GM12878 (cell line): Measurements from ENCODE around the gene TUBA3E. TPM values are rescaled to one million over a fixed set of nuclear protein-coding genes. Genes with fewer than 3 reads are reported as not detected.

Source experiments
- ATAC-seq: fragments of 200-7000 bp; cut with Tn5 transposase; 3 replicates; pipeline ENCODE4 v1.9.1; 2020; ENCODE audit warnings: mild to moderate bottlenecking, moderate library complexity
- BruUV-seq: library from RNA; stranded (reverse); fragments of 400-500 nt; replicated peaks from 2 replicates; lab custom pipeline; 2021; lab: Mats Ljungman, UMichigan
- CTCF ChIA-PET: fragments of 300-600 bp; sonication (Branson Sonifier 250); formaldehyde crosslinking; extraction: SDS; loops from one replicate; lab custom pipeline; 2021; ENCODE audit warnings: inconsistent platforms; lab: Yijun Ruan, JAX
- POLR2A ChIA-PET: fragments of 350-600 bp; formaldehyde crosslinking; extraction: SDS; loops from one replicate; lab custom pipeline; 2021; ENCODE audit warnings: inconsistent platforms; lab: Charles Lee
- RAD21 ChIA-PET: fragments of 300-600 bp; sonication (Branson Sonifier 250); formaldehyde crosslinking; loops from one replicate; lab custom pipeline; 2023; ENCODE audit warnings: antibody characterized with exemption; ENCODE audit not compliant: unreplicated experiment; lab: Charles Lee
- SMC1A ChIA-PET: fragments of 300-600 bp; sonication (Branson Sonifier 250); formaldehyde crosslinking; loops from one replicate; lab custom pipeline; 2023; ENCODE audit not compliant: unreplicated experiment, uncharacterized antibody; lab: Charles Lee
- DNase-seq: peaks from one replicate; pipeline ENCODE4 v3.0.0-alpha.2; 2011; ENCODE audit warnings: low read depth, low spot score
- FAIRE-seq: peaks from 3 replicates; lab custom pipeline; 2011; peaks lifted over from hg19 to GRCh38; lab: Jason Lieb, UNC
- H2AFZ ChIP-seq: 2 replicates; pipeline ENCODE4 v1.6.0; 2011; ENCODE audit warnings: low read depth, low read length, control low read depth; ENCODE audit not compliant: control insufficient read depth
- H3K27ac ChIP-seq: 2 replicates; pipeline ENCODE4 v1.5.1; 2011; ENCODE audit warnings: control low read depth; ENCODE audit not compliant: control insufficient read depth, insufficient read depth
- H3K27me3 ChIP-seq, 2 experiments: replicated peaks in 1 of 2; 2 replicates each; pipeline versions ENCODE4 v1.6.0 to v1.6.1; 2011; ENCODE audit warnings: low read length in 1 of 2; ENCODE audit not compliant: control insufficient read depth in 2 of 2, insufficient read depth in 2 of 2
- H3K36me3 ChIP-seq, 2 experiments: 2 replicates each; pipeline ENCODE4 v1.5.1; 2011; ENCODE audit warnings: low read length in 1 of 2; ENCODE audit not compliant: control insufficient read depth in 2 of 2, insufficient read depth in 2 of 2
- H3K4me1 ChIP-seq: 2 replicates; pipeline ENCODE4 v1.6.1; 2011; ENCODE audit warnings: mild to moderate bottlenecking, low read length, moderate library complexity, mixed read lengths; ENCODE audit not compliant: control insufficient read depth, insufficient read depth
- H3K4me2 ChIP-seq: 2 replicates; pipeline ENCODE4 v1.6.0; 2011; ENCODE audit warnings: control low read depth; ENCODE audit not compliant: control insufficient read depth, insufficient read depth
- H3K4me3 ChIP-seq: fragments of 200-600 bp; sonication (generic); 2 replicates; pipeline ENCODE4 v1.5.1; 2016
- H3K79me2 ChIP-seq: 2 replicates; pipeline ENCODE4 v1.6.0; 2011; ENCODE audit warnings: low read length; ENCODE audit not compliant: control insufficient read depth, insufficient read depth
- H3K9ac ChIP-seq: 2 replicates; pipeline ENCODE4 v1.8.0; 2011; ENCODE audit warnings: low read length, control low read depth, mixed read lengths; ENCODE audit not compliant: control insufficient read depth, insufficient read depth
- H3K9me3 ChIP-seq: replicated peaks from 3 replicates; pipeline ENCODE4 v1.5.1; 2011; ENCODE audit warnings: mild to moderate bottlenecking, low read length; ENCODE audit not compliant: control insufficient read depth, insufficient read depth
- H4K20me1 ChIP-seq: 2 replicates; pipeline ENCODE4 v1.6.0; 2011; ENCODE audit not compliant: control insufficient read depth, insufficient read depth
- CUX1 ChIP-seq: IDR thresholded peaks from 2 replicates; pipeline ENCODE4 v1.6.1; 2012; ENCODE audit warnings: improper control_type of control experiment, low read depth, low read length; ENCODE audit not compliant: insufficient replicate concordance
- EZH2 ChIP-seq: IDR thresholded peaks from 2 replicates; pipeline ENCODE4 v1.6.1; 2012; ENCODE audit warnings: low read depth, mild to moderate bottlenecking, control low read depth, inconsistent platforms, low read length, borderline replicate concordance; ENCODE audit not compliant: control insufficient read depth
- SPI1 ChIP-seq: IDR thresholded peaks from 2 replicates; pipeline ENCODE4 v1.6.1; 2011; ENCODE audit warnings: low read depth, mild to moderate bottlenecking, low read length, moderate library complexity, borderline replicate concordance; ENCODE audit not compliant: insufficient read depth
- SREBF1 ChIP-seq: IDR thresholded peaks from 2 replicates; pipeline ENCODE4 v1.6.1; 2012; ENCODE audit warnings: mild to moderate bottlenecking, low read length
- SRF ChIP-seq, 2 experiments: IDR thresholded peaks; 2 replicates each; pipeline ENCODE4 v1.6.1; 2011; ENCODE audit warnings: low read depth in 2 of 2, low read length in 2 of 2, mild to moderate bottlenecking in 1 of 2, moderate library complexity in 1 of 2
- ZBTB11 ChIP-seq: fragments of 450-650 bp; formaldehyde crosslinking; IDR thresholded peaks from 2 replicates; pipeline ENCODE4 v1.5.0; 2022; ENCODE audit warnings: mild to moderate bottlenecking, missing genetic modification characterization
- WGBS: methylation state at CpG from one replicate; pipeline ENCODE4 v1.1.6; 2016; ENCODE audit warnings: low lambda C conversion rate; ENCODE audit not compliant: insufficient replicate concordance, insufficient coverage; ENCODE audit errors: missing lambda C conversion rate; 5-methylcytosine and 5-hydroxymethylcytosine counted together
- in situ Hi-C: fragments of 300-500 bp; cut with MboI; formaldehyde crosslinking; loops from 9 replicates; pipeline ENCODE4 v1.14.3; 2018; ENCODE audit warnings: mixed read lengths
- intact Hi-C: fragments of 100-400 bp; cut with micrococcal nuclease; formaldehyde crosslinking; loops from one replicate; pipeline ENCODE4 v1.14.2; 2022; ENCODE audit not compliant: unreplicated experiment
- polyA plus RNA-seq, 11 experiments: library from polyadenylated mRNA; depleted of rRNA in 4 of 11; unstranded in 6 of 11; stranded (reverse) in 5 of 11; fragments of >200 nt; fragmentation: Nextera tagmentation in 4 of 11; fragmentation: Illumina TruSeq in 1 of 11; extraction: Ambion mirVana in 4 of 11; extraction: Trizol in 1 of 11; gene quantifications; 1 replicate in 1 of 11; 2 replicates in 10 of 11; pipeline versions ENCODE4 v1.2.1 to v1.2.3, GENCODE V29; 2011 to 2016; ENCODE audit warnings: inconsistent platforms in 2 of 11, missing spikeins in 2 of 11, low read depth in 1 of 11
- total RNA-seq, 4 experiments: library from RNA; depleted of rRNA in 3 of 4; stranded (reverse); fragments of >200 nt in 3 of 4; fragmentation: Illumina TruSeq in 1 of 4; extraction: Trizol in 1 of 4; gene quantifications; 2 replicates each; pipeline versions ENCODE4 v1.2.1 to v1.2.3, GENCODE V29; 2013 to 2021
- TF ChIP-seq, protein P1 (sequence below): fragments of 450-650 bp; IDR thresholded peaks from 2 replicates; pipeline ENCODE4 v1.6.1; 2016; ENCODE audit warnings: mild to moderate bottlenecking, moderate library complexity, borderline replicate concordance

The TUBA3E gene
- total and polyA plus RNA-seq, 10 of the 15 experiments (the other 5 are each of a cell fraction or from before 2014, with no cell fraction given) = not detected

GRCh38 chr2:130183512-130184373 is 14.5 kb downstream of the TUBA3E start:
- H3K9ac ChIP-seq = peak overlapping the region; percentile 73; the same call in 1 of the 2 replicates
- POLR2A ChIA-PET = interaction anchor here (0.5 kb wide), 1 partner anchor 53 kb away, joined by 4 read pairs; no protein-coding TSS in a partner anchor
- FAIRE-seq = no peak
- TF ChIP-seq EZH2 = no peak
- no peak for TF ChIP-seq SREBF1
- TF ChIP-seq, protein P1, sequence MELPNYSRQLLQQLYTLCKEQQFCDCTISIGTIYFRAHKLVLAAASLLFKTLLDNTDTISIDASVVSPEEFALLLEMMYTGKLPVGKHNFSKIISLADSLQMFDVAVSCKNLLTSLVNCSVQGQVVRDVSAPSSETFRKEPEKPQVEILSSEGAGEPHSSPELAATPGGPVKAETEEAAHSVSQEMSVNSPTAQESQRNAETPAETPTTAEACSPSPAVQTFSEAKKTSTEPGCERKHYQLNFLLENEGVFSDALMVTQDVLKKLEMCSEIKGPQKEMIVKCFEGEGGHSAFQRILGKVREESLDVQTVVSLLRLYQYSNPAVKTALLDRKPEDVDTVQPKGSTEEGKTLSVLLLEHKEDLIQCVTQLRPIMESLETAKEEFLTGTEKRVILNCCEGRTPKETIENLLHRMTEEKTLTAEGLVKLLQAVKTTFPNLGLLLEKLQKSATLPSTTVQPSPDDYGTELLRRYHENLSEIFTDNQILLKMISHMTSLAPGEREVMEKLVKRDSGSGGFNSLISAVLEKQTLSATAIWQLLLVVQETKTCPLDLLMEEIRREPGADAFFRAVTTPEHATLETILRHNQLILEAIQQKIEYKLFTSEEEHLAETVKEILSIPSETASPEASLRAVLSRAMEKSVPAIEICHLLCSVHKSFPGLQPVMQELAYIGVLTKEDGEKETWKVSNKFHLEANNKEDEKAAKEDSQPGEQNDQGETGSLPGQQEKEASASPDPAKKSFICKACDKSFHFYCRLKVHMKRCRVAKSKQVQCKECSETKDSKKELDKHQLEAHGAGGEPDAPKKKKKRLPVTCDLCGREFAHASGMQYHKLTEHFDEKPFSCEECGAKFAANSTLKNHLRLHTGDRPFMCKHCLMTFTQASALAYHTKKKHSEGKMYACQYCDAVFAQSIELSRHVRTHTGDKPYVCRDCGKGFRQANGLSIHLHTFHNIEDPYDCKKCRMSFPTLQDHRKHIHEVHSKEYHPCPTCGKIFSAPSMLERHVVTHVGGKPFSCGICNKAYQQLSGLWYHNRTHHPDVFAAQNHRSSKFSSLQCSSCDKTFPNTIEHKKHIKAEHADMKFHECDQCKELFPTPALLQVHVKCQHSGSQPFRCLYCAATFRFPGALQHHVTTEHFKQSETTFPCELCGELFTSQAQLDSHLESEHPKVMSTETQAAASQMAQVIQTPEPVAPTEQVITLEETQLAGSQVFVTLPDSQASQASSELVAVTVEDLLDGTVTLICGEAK = no peak
- TF ChIP-seq SPI1 = no peak
- TF ChIP-seq CUX1 = no peak
- no peak for TF ChIP-seq ZBTB11 (CRISPR knock-in tag)
- no peak for TF ChIP-seq SRF (IDR thresholded peaks at IDR 0.05; ENCODE audit: low read depth in 2 of 2, low read length in 2 of 2)

More at GRCh38 chr2:130183512-130184373, 14.5 kb downstream of the TUBA3E start:
- no TSS peak for BruUV-seq
- peak overlapping the region; percentile 83 for H3K4me3 ChIP-seq
- peaks cover 44% of the 10 kb centered on the region for H3K79me2 ChIP-seq
- DNase-seq = no peak
- in situ Hi-C loops (loop anchor here (5.0 kb wide), 1 partner anchor 154 kb away; no protein-coding TSS in a partner anchor), intact Hi-C loops (no loop called here)
- H3K36me3 ChIP-seq = no peaks in the 10 kb centered on the region; a peak in 1 of 4 replicates
- H2AFZ ChIP-seq = no peak overlapping the region
- CTCF ChIA-PET = interaction anchor here (1.3 kb wide), 1 partner anchor 149 kb away, joined by 4 read pairs; no protein-coding TSS in a partner anchor
- H3K27me3 ChIP-seq = no peaks in the 10 kb centered on the region
- H4K20me1 ChIP-seq = no peaks in the 10 kb centered on the region
- no peaks in the 10 kb centered on the region for H3K9me3 ChIP-seq
- no peak for ATAC-seq
- H3K27ac ChIP-seq = peak overlapping the region; percentile 70; the same call in 1 of the 2 replicates
- WGBS = 88% methylated on average over 22 of the region's 26 CpGs
- H3K4me2 ChIP-seq = peak overlapping the region; percentile 92
- SMC1A ChIA-PET = no interaction called here
- RAD21 ChIA-PET = no interaction called here
- H3K4me1 ChIP-seq = no peaks in the 10 kb centered on the region; the same call in 1 of the 2 replicates
